GM12878 (cell line): ENCODE results near the gene AANAT.

Experiments used
- CREB1 ChIP-seq: IDR thresholded peaks from 2 replicates; pipeline ENCODE4 v1.6.1; 2012; ENCODE audit warnings: low read depth, mild to moderate bottlenecking, inconsistent platforms
- CTCF ChIP-seq, 3 experiments: IDR thresholded peaks in 2 of 3; conservative IDR thresholded peaks in 1 of 3; 2 replicates each; pipeline ENCODE4 v1.5.1; 2011; ENCODE audit warnings: low read depth in 3 of 3, low read length in 3 of 3, mild to moderate bottlenecking in 3 of 3, control low read depth in 2 of 3, moderate library complexity in 2 of 3, inconsistent platforms in 1 of 3, mixed read lengths in 1 of 3; ENCODE audit not compliant: control insufficient read depth in 2 of 3, insufficient read depth in 1 of 3; ENCODE audit errors: extremely low read depth in 1 of 3
- GABPA ChIP-seq: IDR thresholded peaks from 2 replicates; pipeline ENCODE4 v1.6.1; 2014; ENCODE audit warnings: antibody characterized with exemption, low read depth, mild to moderate bottlenecking, inconsistent platforms
- MYC ChIP-seq: IDR thresholded peaks from 2 replicates; pipeline ENCODE4 v1.6.1; 2011; ENCODE audit warnings: mild to moderate bottlenecking, low read length, moderate library complexity, inconsistent platforms; ENCODE audit not compliant: insufficient read depth, insufficient replicate concordance, insufficient read length, severe bottlenecking
- POLR2AphosphoS5 ChIP-seq: IDR thresholded peaks from 2 replicates; pipeline ENCODE4 v1.6.1; 2011; ENCODE audit warnings: mild to moderate bottlenecking, low read length, inconsistent platforms
- RAD21 ChIP-seq: IDR thresholded peaks from 2 replicates; pipeline ENCODE4 v1.6.1; 2011; ENCODE audit warnings: mild to moderate bottlenecking, low read depth, low read length, moderate library complexity; ENCODE audit not compliant: insufficient read depth
- RELA ChIP-seq: fragments of 450-650 bp; IDR thresholded peaks from 2 replicates; pipeline ENCODE4 v1.8.0; 2014; ENCODE audit warnings: borderline replicate concordance; ENCODE audit not compliant: partially characterized antibody
- SKIL ChIP-seq: fragments of 450-650 bp; IDR thresholded peaks from 2 replicates; pipeline ENCODE4 v1.6.1; 2017; ENCODE audit warnings: mild to moderate bottlenecking, low read depth, inconsistent platforms; ENCODE audit not compliant: poor library complexity, severe bottlenecking
- SMAD1 ChIP-seq: fragments of 450-650 bp; IDR thresholded peaks from 2 replicates; pipeline ENCODE4 v1.6.1; 2018; ENCODE audit warnings: mild to moderate bottlenecking, low read depth; ENCODE audit not compliant: partially characterized antibody
- SMC3 ChIP-seq: IDR thresholded peaks from 2 replicates; pipeline ENCODE4 v1.6.1; 2011; ENCODE audit warnings: low read length, improper control_type of control experiment, borderline replicate concordance
- SRF ChIP-seq, 2 experiments: IDR thresholded peaks; 2 replicates each; pipeline ENCODE4 v1.6.1; 2011; ENCODE audit warnings: low read depth in 2 of 2, low read length in 2 of 2, mild to moderate bottlenecking in 1 of 2, moderate library complexity in 1 of 2
- YY1 ChIP-seq: IDR thresholded peaks from 2 replicates; pipeline ENCODE4 v1.6.1; 2011; ENCODE audit warnings: low read depth, mild to moderate bottlenecking, low read length

- no peak for TF ChIP-seq CTCF (IDR thresholded peaks at IDR 0.05 in 2 of 3, conservative IDR thresholded peaks at IDR 0.05 in 1 of 3; ENCODE audit: control insufficient read depth in 2 of 3, extremely low read depth in 1 of 3, insufficient read depth in 1 of 3, low read depth in 3 of 3, low read length in 3 of 3)
- no peak for TF ChIP-seq CREB1
- no peak for TF ChIP-seq SKIL
- no peak for TF ChIP-seq MYC
- TF ChIP-seq POLR2AphosphoS5: no peak
- no peak for TF ChIP-seq SRF (IDR thresholded peaks at IDR 0.05; ENCODE audit: low read depth in 2 of 2, low read length in 2 of 2)
- no peak for TF ChIP-seq SMC3
- no peak for TF ChIP-seq YY1
- no peak for TF ChIP-seq RAD21
- TF ChIP-seq RELA: no peak
- TF ChIP-seq SMAD1: no peak
- no peak for TF ChIP-seq GABPA
Observed at GRCh38 chr17:76453431-76453743, 14.0 kb upstream of the AANAT start.
